Endothelial cell of umbilical vein (primary cell): ENCODE results near the gene MIR17HG. TPM values are rescaled to one million over a fixed set of nuclear protein-coding genes. Genes with fewer than 3 reads are reported as not detected.

ENCODE experiments used
- BruUV-seq: library from RNA; stranded (reverse); fragments of 400-500 nt; replicated peaks from 2 replicates; lab custom pipeline; 2021; lab: Mats Ljungman, UMichigan
- CTCF ChIA-PET: fragments of 300-600, 350-600 bp; sonication (Branson Sonifier 250); formaldehyde crosslinking; loops from one replicate; lab custom pipeline; 2021; ENCODE audit warnings: antibody characterized with exemption, inconsistent platforms; lab: Charles Lee
- POLR2A ChIA-PET: fragments of 300-600, 350-600 bp; sonication (Branson Sonifier 250); formaldehyde crosslinking; loops from one replicate; lab custom pipeline; 2021; ENCODE audit warnings: antibody characterized with exemption, inconsistent platforms; lab: Charles Lee
- DNase-seq: peaks from one replicate; pipeline ENCODE4 v3.0.0-alpha.2; 2011; ENCODE audit warnings: low read depth, low spot score
- FAIRE-seq: peaks from 2 replicates; lab custom pipeline; 2011; peaks lifted over from hg19 to GRCh38; lab: Jason Lieb, UNC
- H2AFZ ChIP-seq: 2 replicates; pipeline ENCODE4 v1.6.0; 2012; ENCODE audit warnings: low read depth, low read length, control low read depth, inconsistent platforms
- H3K27ac ChIP-seq: 2 replicates; pipeline ENCODE4 v1.5.1; 2011; ENCODE audit warnings: low read depth, mild to moderate bottlenecking, control low read depth, low read length, moderate library complexity; ENCODE audit not compliant: insufficient read depth
- H3K27me3 ChIP-seq, 2 experiments: 2 replicates each; pipeline versions ENCODE4 v1.6.0 to v1.6.1; 2011; ENCODE audit warnings: low read length in 2 of 2, mixed read lengths in 1 of 2; ENCODE audit not compliant: control insufficient read depth in 2 of 2, insufficient read depth in 2 of 2
- H3K36me3 ChIP-seq, 2 experiments: 2 replicates in 1 of 2; 3 replicates in 1 of 2; pipeline ENCODE4 v1.5.1; 2011; ENCODE audit warnings: low read length in 2 of 2, mild to moderate bottlenecking in 1 of 2, moderate library complexity in 1 of 2; ENCODE audit not compliant: control insufficient read depth in 2 of 2, insufficient read depth in 2 of 2; ENCODE audit errors: extremely low read depth in 1 of 2
- H3K4me1 ChIP-seq: 3 replicates; pipeline ENCODE4 v1.5.1; 2011; ENCODE audit warnings: mild to moderate bottlenecking, low read length; ENCODE audit not compliant: control insufficient read depth, insufficient read depth; ENCODE audit errors: extremely low read depth
- H3K4me2 ChIP-seq: 2 replicates; pipeline ENCODE4 v1.6.1; 2011; ENCODE audit warnings: low read length, control low read depth, mixed read lengths; ENCODE audit not compliant: insufficient read depth
- H3K4me3 ChIP-seq, 3 experiments: fragments of 200-600 bp in 1 of 3; sonication (generic), shearing (Covaris generic) in 1 of 3; replicated peaks in 1 of 3; 2 replicates each; pipeline ENCODE4 v1.5.1; 2011 to 2016; ENCODE audit warnings: control low read depth in 3 of 3, low read length in 3 of 3, mild to moderate bottlenecking in 2 of 3, inconsistent platforms in 1 of 3, low read depth in 1 of 3, moderate library complexity in 1 of 3; ENCODE audit not compliant: insufficient read depth in 1 of 3
- H3K79me2 ChIP-seq: 2 replicates; pipeline ENCODE4 v1.6.0; 2012; ENCODE audit warnings: low read length, inconsistent platforms; ENCODE audit not compliant: control insufficient read depth, insufficient read depth
- H3K9ac ChIP-seq: replicated peaks from 2 replicates; pipeline ENCODE3; 2011; ENCODE audit warnings: low read length, control low read depth; ENCODE audit not compliant: insufficient read depth; ENCODE audit errors: extremely low read depth
- H3K9me1 ChIP-seq: replicated peaks from 3 replicates; pipeline ENCODE4 v1.6.0; 2011; ENCODE audit warnings: mild to moderate bottlenecking, low read length; ENCODE audit not compliant: control insufficient read depth, insufficient read depth; ENCODE audit errors: extremely low read depth
- H3K9me3 ChIP-seq: replicated peaks from 2 replicates; pipeline ENCODE4 v1.5.1; 2012; ENCODE audit warnings: low read length, inconsistent platforms; ENCODE audit not compliant: control insufficient read depth, insufficient read depth
- H4K20me1 ChIP-seq: replicated peaks from 2 replicates; pipeline ENCODE3; 2011; ENCODE audit warnings: mild to moderate bottlenecking, low read length; ENCODE audit not compliant: control insufficient read depth, insufficient read depth; ENCODE audit errors: extremely low read depth
- EZH2 ChIP-seq: IDR thresholded peaks from 2 replicates; pipeline ENCODE4 v1.6.1; 2012; ENCODE audit warnings: borderline replicate concordance, low read depth, mild to moderate bottlenecking, moderate library complexity, low read length, inconsistent platforms; ENCODE audit not compliant: severe bottlenecking
- FOS ChIP-seq: IDR thresholded peaks from 2 replicates; pipeline ENCODE4 v1.6.1; 2011; ENCODE audit warnings: mild to moderate bottlenecking, low read length, moderate library complexity, borderline replicate concordance; ENCODE audit not compliant: insufficient read depth
- GATA2 ChIP-seq: IDR thresholded peaks from 2 replicates; pipeline ENCODE4 v1.7.0; 2011; ENCODE audit warnings: low read depth, mild to moderate bottlenecking, moderate library complexity, mixed read lengths, low read length; ENCODE audit not compliant: insufficient read length, insufficient read depth
- JUN ChIP-seq: IDR thresholded peaks from 2 replicates; pipeline ENCODE4 v1.6.1; 2011; ENCODE audit warnings: borderline replicate concordance, low read depth; ENCODE audit not compliant: insufficient read length, insufficient read depth
- MYC ChIP-seq: IDR thresholded peaks from one replicate; pipeline ENCODE4 v1.6.1; 2011; ENCODE audit warnings: mild to moderate bottlenecking, low read depth, low read length
- POLR2A ChIP-seq: IDR thresholded peaks from 2 replicates; pipeline ENCODE4 v1.6.1; 2012; ENCODE audit warnings: low read depth, mild to moderate bottlenecking, control low read depth, low read length
- POLR2AphosphoS5 ChIP-seq: IDR thresholded peaks from 2 replicates; pipeline ENCODE4 v1.6.1; 2012; ENCODE audit warnings: low read depth, mild to moderate bottlenecking, control low read depth, low read length, moderate library complexity; ENCODE audit not compliant: insufficient read depth
- dilution Hi-C: fragments of 300-500 bp; cut with MboI; formaldehyde crosslinking; loops from one replicate; pipeline ENCODE4 v1.15.0; 2019; ENCODE audit warnings: low sequenced_read_pairs; ENCODE audit not compliant: extremely low pct_ligation_motif_present
- intact Hi-C: fragments of 100-400 bp; cut with micrococcal nuclease; formaldehyde crosslinking; loops from one replicate; pipeline ENCODE4 v1.10.0; 2022
- polyA plus RNA-seq, 4 experiments: library from polyadenylated mRNA; depleted of rRNA in 3 of 4; stranded (reverse) in 3 of 4; unstranded in 1 of 4; fragments of >200 nt; gene quantifications; 2 replicates each; pipeline versions ENCODE4 v1.2.1 to v1.2.3, GENCODE V29; 2011 to 2012; ENCODE audit warnings: missing spikeins in 1 of 4
- total RNA-seq: library from RNA; stranded (reverse); gene quantifications from 2 replicates; pipeline ENCODE4 v1.2.3, GENCODE V29; 2021
- TF ChIP-seq, protein P1 (sequence below): IDR thresholded peaks from 2 replicates; pipeline ENCODE4 v1.6.1; 2011; ENCODE audit not compliant: insufficient read depth, insufficient read length
- TF ChIP-seq, protein P2 (sequence below), 2 donors: IDR thresholded peaks; 1 replicate in 1 of 2; 2 replicates in 1 of 2; pipeline ENCODE4 v1.5.1; 2011; ENCODE audit warnings: low read length in 2 of 2, mild to moderate bottlenecking in 2 of 2, moderate library complexity in 2 of 2, control low read depth in 1 of 2, inconsistent platforms in 1 of 2, low read depth in 1 of 2; ENCODE audit not compliant: insufficient read depth in 1 of 2; ENCODE audit errors: extremely low read depth in 1 of 2

MIR17HG gene
- total and polyA plus RNA-seq, 2 donors (not counting 3 experiments of a cell fraction or from before 2014, with no cell fraction given), result 1.8 to 9.5 TPM

DNA sequence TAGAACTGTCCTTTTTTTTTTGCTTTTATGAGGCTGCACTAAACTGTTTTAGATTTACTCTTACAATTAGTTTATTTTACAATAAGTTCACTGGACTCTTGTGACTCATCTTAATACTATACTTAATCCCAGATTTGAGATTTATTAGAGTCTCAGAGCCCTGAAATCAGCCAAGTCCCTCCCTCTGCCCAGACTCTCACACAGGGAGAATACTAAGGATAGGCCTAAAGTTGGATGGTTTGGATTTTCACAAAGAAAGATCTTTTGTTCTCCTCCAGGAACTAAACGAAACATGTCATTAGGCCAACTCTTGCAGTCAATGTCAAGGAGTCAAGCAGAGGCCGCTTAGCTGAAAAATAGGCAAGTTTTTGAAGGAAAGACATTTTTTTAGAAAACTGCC lies 42.7 kb upstream of the MIR17HG start:
- Histone ChIP-seq H3K4me2 (no peak overlapping the region), H3K4me3 (no peak overlapping the region), H3K36me3 (no peaks in the 10 kb centered on the region), H3K4me1 (no peaks in the 10 kb centered on the region), H3K27ac (no peak overlapping the region), H3K9me3 (no peaks in the 10 kb centered on the region), H4K20me1 (no peaks in the 10 kb centered on the region), H3K27me3 (no peaks in the 10 kb centered on the region), H3K9me1 (no peaks in the 10 kb centered on the region), H3K79me2 (no peaks in the 10 kb centered on the region), H3K9ac (no peak overlapping the region), H2AFZ (no peak overlapping the region)
- BruUV-seq, result no TSS peak
- no peak for DNase-seq
- ChIA-PET CTCF (no interaction called here), POLR2A (no interaction called here)
- no peak for TF ChIP-seq POLR2A
- TF ChIP-seq EZH2, result no peak
- TF ChIP-seq, protein P1, sequence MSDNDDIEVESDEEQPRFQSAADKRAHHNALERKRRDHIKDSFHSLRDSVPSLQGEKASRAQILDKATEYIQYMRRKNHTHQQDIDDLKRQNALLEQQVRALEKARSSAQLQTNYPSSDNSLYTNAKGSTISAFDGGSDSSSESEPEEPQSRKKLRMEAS, result no peak
- TF ChIP-seq JUN, result no peak
- intact Hi-C loops, result no loop called here
- FAIRE-seq, result no peak
- dilution Hi-C loops, result no loop called here

DNA sequence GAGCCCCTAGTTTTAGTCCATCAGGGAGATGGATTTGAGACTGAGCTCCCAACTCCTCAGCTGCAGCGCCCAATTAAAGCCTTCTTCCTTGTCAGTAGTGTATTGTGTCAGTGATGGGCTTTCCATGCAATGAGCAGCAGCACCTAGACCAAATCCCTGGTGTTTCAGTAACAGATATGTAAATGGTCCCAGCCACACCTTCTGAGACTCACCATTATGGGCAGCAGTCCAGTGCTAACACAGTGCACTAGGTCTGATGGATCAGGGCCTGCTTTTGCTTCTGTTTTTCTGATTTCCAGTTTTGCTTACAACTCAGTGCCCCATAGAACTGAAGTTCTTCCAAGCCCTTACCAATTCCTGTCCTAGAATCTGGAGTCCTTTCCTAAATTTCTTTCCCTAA lies 41.8 kb upstream of the MIR17HG start:
- H2AFZ ChIP-seq, result no peak overlapping the region
- H3K4me2 ChIP-seq, result no peak overlapping the region
- no peaks in the 10 kb centered on the region for H3K27me3 ChIP-seq
- no peak for FAIRE-seq
- H3K4me3 ChIP-seq, result no peak overlapping the region
- H3K79me2 ChIP-seq, result no peaks in the 10 kb centered on the region
- ChIA-PET POLR2A (no interaction called here), CTCF (no interaction called here)
- no peak for TF ChIP-seq JUN
- no peak for TF ChIP-seq POLR2AphosphoS5
- TF ChIP-seq, protein P1, result no peak
- TF ChIP-seq POLR2A, result no peak
- no peak for TF ChIP-seq MYC
- no peak for TF ChIP-seq GATA2
- no peak for TF ChIP-seq FOS
- TF ChIP-seq, protein P2, sequence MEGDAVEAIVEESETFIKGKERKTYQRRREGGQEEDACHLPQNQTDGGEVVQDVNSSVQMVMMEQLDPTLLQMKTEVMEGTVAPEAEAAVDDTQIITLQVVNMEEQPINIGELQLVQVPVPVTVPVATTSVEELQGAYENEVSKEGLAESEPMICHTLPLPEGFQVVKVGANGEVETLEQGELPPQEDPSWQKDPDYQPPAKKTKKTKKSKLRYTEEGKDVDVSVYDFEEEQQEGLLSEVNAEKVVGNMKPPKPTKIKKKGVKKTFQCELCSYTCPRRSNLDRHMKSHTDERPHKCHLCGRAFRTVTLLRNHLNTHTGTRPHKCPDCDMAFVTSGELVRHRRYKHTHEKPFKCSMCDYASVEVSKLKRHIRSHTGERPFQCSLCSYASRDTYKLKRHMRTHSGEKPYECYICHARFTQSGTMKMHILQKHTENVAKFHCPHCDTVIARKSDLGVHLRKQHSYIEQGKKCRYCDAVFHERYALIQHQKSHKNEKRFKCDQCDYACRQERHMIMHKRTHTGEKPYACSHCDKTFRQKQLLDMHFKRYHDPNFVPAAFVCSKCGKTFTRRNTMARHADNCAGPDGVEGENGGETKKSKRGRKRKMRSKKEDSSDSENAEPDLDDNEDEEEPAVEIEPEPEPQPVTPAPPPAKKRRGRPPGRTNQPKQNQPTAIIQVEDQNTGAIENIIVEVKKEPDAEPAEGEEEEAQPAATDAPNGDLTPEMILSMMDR (IDR thresholded peaks at IDR 0.05; ENCODE audit: extremely low read depth in 1 of 2, insufficient read depth in 1 of 2, low read depth in 1 of 2, low read length in 2 of 2), result no peak
- no peak for TF ChIP-seq EZH2
- no TSS peak for BruUV-seq
- no peak for DNase-seq
- no peaks in the 10 kb centered on the region for H3K36me3 ChIP-seq
- H3K27ac ChIP-seq, result no peak overlapping the region
- no peaks in the 10 kb centered on the region for H4K20me1 ChIP-seq
- H3K4me1 ChIP-seq, result no peaks in the 10 kb centered on the region
- dilution Hi-C loops, result no loop called here
- no peak overlapping the region for H3K9ac ChIP-seq
- no peaks in the 10 kb centered on the region for H3K9me1 ChIP-seq
- H3K9me3 ChIP-seq, result no peaks in the 10 kb centered on the region
- intact Hi-C loops, result no loop called here
